GM21529 (cell line): ENCODE measurements around the gene DDX17.
"Not testable (repeated sequence)": the region's sequence is repeated elsewhere in the genome, so short reads cannot be mapped to it uniquely, and the experiment has no call there.

ENCODE experiments used
- ATAC-seq: cut with Tn5 transposase; IDR thresholded peaks from one replicate; pipeline ENCODE4 v1.9.1; 2021; ENCODE audit not compliant: unreplicated experiment

The DDX17 gene

GRCh38 chr22:38494498-38494897 lies 11.6 kb downstream of the DDX17 start:
- ATAC-seq = no peak

- ATAC-seq = no peak
Measured at GRCh38 chr22:38491707-38492348, 14.3 kb downstream of the DDX17 start.

- ATAC-seq = no peak
Measured at GRCh38 chr22:38490915-38491314, 15.2 kb downstream of the DDX17 start.

GRCh38 chr22:38490475-38490874 lies 15.6 kb downstream of the DDX17 start:
- ATAC-seq = no peak

- ATAC-seq = no peak
Measured at GRCh38 chr22:38489561-38490145, 16.5 kb downstream of the DDX17 start.

GRCh38 chr22:38489142-38489541 lies 17.0 kb downstream of the DDX17 start:
- no peak for ATAC-seq

GRCh38 chr22:38487946-38488345 lies 18.2 kb downstream of the DDX17 start:
- no peak for ATAC-seq

- no peak for ATAC-seq
Measured at GRCh38 chr22:38485783-38486182, 20.3 kb downstream of the DDX17 start.

GRCh38 chr22:38484244-38484643 lies 21.9 kb downstream of the DDX17 start:
- no peak for ATAC-seq

GRCh38 chr22:38482662-38483308 lies 23.3 kb downstream of the DDX17 start:
- ATAC-seq = no peak

GRCh38 chr22:38481871-38482332 lies 24.2 kb downstream of the DDX17 start:
- ATAC-seq = no peak

- ATAC-seq = no peak
Measured at GRCh38 chr22:38481162-38481870, 24.8 kb downstream of the DDX17 start.

- no peak for ATAC-seq
Measured at GRCh38 chr22:38479096-38479837, 26.8 kb downstream of the DDX17 start.

- ATAC-seq = no peak
Measured at GRCh38 chr22:38477585-38477984, 28.5 kb downstream of the DDX17 start.

GRCh38 chr22:38474003-38474607 lies 32.0 kb downstream of the DDX17 start:
- no peak for ATAC-seq

- no peak for ATAC-seq
Measured at GRCh38 chr22:38471237-38471636, 34.9 kb downstream of the DDX17 start.

GRCh38 chr22:38470179-38470578 lies 35.9 kb downstream of the DDX17 start:
- ATAC-seq = not testable (repeated sequence)

GRCh38 chr22:38469306-38469781 lies 36.8 kb downstream of the DDX17 start:
- ATAC-seq = no peak

GRCh38 chr22:38468443-38469305 lies 37.4 kb downstream of the DDX17 start:
- no peak for ATAC-seq
